ENCODE data around the gene CHD2. TPM values are rescaled to one million over a fixed set of nuclear protein-coding genes. Genes with fewer than 3 reads are reported as not detected.
"Not testable (repeated sequence)": the region's sequence is repeated elsewhere in the genome, so short reads cannot be mapped to it uniquely, and the experiment has no call there.

CHD2 gene
- total RNA-seq, 1 donor from 2014 or later, result 54.2 TPM

DNA sequence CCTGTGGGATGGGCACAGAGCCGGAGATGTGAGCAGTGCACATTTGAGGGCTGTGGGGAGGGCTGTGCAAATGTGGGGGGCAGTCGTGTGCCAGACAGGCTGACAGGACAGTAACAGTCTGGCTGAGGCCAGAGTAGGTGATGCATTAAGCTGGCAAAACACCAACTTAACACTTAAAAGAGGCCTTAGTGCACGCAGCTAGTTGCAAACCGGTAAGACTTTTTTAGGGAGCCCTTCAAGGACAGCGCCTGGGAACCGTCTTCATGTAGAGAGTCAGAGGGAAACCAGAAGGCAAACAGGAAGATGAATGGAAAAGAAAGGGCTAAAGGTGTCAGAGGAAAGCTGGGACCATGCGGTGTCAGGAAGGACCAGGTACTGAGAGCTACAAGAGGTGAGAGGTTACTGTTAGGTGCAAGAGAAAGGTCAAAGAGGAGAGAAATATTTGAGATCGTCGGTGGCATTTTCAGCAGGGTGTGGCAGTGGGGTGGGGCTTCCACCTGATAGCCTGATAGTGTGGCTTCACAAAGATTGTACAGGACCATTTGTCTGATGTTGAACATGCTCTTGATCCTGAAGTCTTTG, 30.0 kb upstream of the CHD2 start:
- no peak for DNase-seq (ENCODE audit: low read depth)
- Histone ChIP-seq H3K4me3 (ENCODE audit: low read depth, low read length) (no peak overlapping the region), H3K36me3 (ENCODE audit: control insufficient read depth, insufficient read depth, low read length) (no peaks in the 10 kb centered on the region), H3K27me3 (ENCODE audit: control insufficient read depth, insufficient read depth, low read length) (no peaks in the 10 kb centered on the region)
- TF ChIP-seq, protein P1, sequence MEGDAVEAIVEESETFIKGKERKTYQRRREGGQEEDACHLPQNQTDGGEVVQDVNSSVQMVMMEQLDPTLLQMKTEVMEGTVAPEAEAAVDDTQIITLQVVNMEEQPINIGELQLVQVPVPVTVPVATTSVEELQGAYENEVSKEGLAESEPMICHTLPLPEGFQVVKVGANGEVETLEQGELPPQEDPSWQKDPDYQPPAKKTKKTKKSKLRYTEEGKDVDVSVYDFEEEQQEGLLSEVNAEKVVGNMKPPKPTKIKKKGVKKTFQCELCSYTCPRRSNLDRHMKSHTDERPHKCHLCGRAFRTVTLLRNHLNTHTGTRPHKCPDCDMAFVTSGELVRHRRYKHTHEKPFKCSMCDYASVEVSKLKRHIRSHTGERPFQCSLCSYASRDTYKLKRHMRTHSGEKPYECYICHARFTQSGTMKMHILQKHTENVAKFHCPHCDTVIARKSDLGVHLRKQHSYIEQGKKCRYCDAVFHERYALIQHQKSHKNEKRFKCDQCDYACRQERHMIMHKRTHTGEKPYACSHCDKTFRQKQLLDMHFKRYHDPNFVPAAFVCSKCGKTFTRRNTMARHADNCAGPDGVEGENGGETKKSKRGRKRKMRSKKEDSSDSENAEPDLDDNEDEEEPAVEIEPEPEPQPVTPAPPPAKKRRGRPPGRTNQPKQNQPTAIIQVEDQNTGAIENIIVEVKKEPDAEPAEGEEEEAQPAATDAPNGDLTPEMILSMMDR (IDR thresholded peaks at IDR 0.05; ENCODE audit: insufficient read depth, low read length, poor library complexity, severe bottlenecking), result no peak

DNA sequence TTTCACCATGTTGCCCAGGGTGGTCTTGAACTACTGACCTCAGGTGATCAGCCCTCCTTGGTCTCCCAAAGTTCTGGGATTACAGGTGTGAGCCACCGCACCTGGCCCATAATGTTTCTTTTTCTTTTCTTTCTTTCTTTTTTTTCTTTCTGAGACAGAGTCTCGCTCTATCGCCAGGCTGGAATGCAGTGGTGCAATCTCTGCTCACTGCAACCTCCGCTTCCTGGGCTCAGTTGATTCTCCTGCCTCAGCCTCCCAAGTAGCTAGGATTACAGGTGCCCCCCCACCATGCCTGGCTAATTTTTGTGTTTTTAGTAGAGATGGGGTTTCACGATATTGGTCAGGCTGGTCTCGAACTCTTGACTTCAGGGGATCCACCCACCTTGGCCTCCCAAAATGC, 27.2 kb upstream of the CHD2 start:
- not testable (repeated sequence) for H3K36me3 ChIP-seq (ENCODE audit: control insufficient read depth, insufficient read depth, low read length); H3K4me3 ChIP-seq (ENCODE audit: low read depth, low read length); H3K27me3 ChIP-seq (ENCODE audit: control insufficient read depth, insufficient read depth, low read length); DNase-seq (ENCODE audit: low read depth)

DNA sequence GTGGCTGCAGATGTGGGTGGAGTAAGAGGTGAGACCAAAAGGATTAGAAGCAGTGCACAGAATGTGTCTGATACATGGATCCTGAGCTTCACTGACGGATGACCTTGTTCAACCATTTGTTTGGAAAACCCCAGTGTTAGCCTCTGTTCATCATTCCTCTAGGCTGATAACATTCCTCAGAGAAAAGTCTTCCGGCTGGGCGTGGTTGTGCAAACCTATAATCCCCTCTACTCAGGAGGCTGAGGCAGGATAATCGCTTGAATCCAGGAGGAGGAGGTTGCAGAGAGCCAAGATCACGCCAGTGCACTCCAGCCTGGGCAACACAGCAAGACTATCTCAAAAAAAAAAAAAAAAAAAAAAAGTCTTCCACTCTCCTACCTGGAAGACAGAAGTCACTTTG, 23.1 kb upstream of the CHD2 start:
- TF ChIP-seq, protein P1 (IDR thresholded peaks at IDR 0.05; ENCODE audit: insufficient read depth, low read length, poor library complexity, severe bottlenecking), result no peak
- Histone ChIP-seq H3K27me3 (ENCODE audit: control insufficient read depth, insufficient read depth, low read length) (no peaks in the 10 kb centered on the region), H3K36me3 (ENCODE audit: control insufficient read depth, insufficient read depth, low read length) (no peaks in the 10 kb centered on the region), H3K4me3 (ENCODE audit: low read depth, low read length) (no peak overlapping the region)
- DNase-seq (ENCODE audit: low read depth), result no peak

DNA sequence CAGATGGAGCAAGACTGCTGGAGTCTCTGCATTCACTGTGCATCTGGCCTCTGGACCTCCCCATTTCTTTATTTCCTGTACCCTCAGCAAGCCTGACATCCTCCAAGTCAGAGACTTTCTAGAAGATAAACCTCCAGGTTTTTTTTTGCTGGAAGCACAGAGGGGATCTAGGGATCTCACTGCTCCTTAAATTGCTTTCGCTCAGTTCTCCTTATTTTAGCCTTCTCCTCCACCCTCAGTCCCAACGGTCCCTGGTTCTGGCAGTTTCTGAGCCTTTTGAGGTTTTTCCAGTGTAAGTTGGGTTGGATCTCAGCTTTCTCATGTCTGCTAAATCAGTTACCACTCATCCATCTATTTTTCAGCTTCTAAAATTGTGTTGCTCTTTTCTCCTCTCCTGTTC, 22.7 kb upstream of the CHD2 start:
- no peak overlapping the region for H3K4me3 ChIP-seq (ENCODE audit: low read depth, low read length)
- no peaks in the 10 kb centered on the region for H3K36me3 ChIP-seq (ENCODE audit: control insufficient read depth, insufficient read depth, low read length)
- TF ChIP-seq, protein P1 (IDR thresholded peaks at IDR 0.05; ENCODE audit: insufficient read depth, low read length, poor library complexity, severe bottlenecking), result no peak
- H3K27me3 ChIP-seq (ENCODE audit: control insufficient read depth, insufficient read depth, low read length), result no peaks in the 10 kb centered on the region
- DNase-seq (ENCODE audit: low read depth), result no peak

DNA sequence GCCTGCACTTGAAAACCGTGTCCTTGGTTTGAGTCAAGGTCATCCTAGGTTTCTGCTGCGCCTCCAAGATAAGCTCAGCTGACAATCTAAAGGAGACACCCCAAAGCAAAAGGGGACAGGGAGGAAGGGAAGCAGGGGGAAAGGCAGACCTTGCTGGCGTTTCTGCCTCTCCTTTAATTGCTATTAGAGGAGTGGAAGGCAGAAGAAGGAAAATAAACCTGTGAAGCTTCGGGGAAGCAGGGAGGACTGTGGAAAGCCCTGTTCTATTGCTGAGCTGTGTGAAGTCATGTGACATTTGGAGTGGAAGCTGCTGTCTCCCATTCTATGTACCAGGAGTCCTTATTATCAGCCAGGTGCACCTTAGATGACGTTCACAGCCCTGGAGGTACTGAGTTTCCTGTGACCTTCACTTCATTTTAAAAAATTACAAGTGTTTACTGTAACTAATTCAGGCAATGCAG, 21.5 kb upstream of the CHD2 start:
- H3K4me3 ChIP-seq (ENCODE audit: low read depth, low read length), result no peak overlapping the region
- TF ChIP-seq, protein P1 (IDR thresholded peaks at IDR 0.05; ENCODE audit: insufficient read depth, low read length, poor library complexity, severe bottlenecking), result no peak
- no peaks in the 10 kb centered on the region for H3K36me3 ChIP-seq (ENCODE audit: control insufficient read depth, insufficient read depth, low read length)
- no peak for DNase-seq (ENCODE audit: low read depth)
- H3K27me3 ChIP-seq (ENCODE audit: control insufficient read depth, insufficient read depth, low read length), result no peaks in the 10 kb centered on the region

DNA sequence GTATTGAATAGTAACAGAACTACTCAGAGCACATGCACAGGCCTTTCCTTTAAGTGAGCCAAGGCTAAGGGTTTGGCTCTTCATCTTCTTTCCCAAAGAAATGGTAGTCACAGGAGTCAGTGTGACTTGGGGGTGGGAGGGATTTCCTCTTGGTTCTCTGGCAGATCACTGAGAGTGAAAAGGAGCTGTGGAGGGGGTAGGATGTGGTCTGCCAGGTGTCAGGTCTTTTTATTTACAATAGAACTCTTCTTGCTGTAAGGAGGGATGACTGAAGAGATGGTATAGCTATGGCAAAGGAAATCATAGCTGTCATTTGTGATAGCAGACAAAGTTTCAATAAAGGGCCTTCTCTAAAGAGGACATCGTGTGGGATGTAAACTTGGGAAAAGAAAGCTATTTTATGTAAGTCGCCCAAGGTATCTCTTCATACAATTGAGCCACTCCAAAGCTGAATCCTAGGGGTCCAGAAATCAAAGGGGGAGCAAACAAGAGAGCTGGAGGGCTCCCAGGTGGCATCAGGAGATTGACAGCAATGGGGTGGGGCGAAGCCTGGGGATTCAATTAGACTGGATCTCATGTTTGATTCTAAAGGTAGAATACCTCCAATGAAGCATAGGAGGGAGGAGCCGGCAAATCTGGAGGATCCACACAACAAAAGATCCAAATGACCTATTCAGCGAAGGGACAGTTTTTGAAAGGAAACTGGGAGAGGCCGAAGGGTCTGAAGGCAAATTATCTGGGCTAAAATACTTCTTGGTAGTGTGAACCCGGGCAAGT, 20.0 kb upstream of the CHD2 start:
- Histone ChIP-seq H3K4me3 (ENCODE audit: low read depth, low read length) (no peak overlapping the region), H3K36me3 (ENCODE audit: control insufficient read depth, insufficient read depth, low read length) (no peaks in the 10 kb centered on the region), H3K27me3 (ENCODE audit: control insufficient read depth, insufficient read depth, low read length) (no peaks in the 10 kb centered on the region)
- DNase-seq (ENCODE audit: low read depth), result no peak
- TF ChIP-seq, protein P1 (IDR thresholded peaks at IDR 0.05; ENCODE audit: insufficient read depth, low read length, poor library complexity, severe bottlenecking), result no peak

Data from kidney epithelial cell (primary cell).